B cell (primary cell): Measurements from ENCODE around the gene PPP1R12A.

Experiments
- CTCF ChIP-seq: fragments of 200-600 bp; IDR thresholded peaks from one replicate; pipeline ENCODE4 v1.8.0; 2022; ENCODE audit warnings: antibody characterized with exemption, mild to moderate bottlenecking
- EZH2 ChIP-seq: IDR thresholded peaks from 2 replicates; pipeline ENCODE4 v1.6.1; 2012; ENCODE audit warnings: borderline replicate concordance, low read depth, mild to moderate bottlenecking, moderate library complexity, low read length; ENCODE audit not compliant: insufficient read depth, poor library complexity, severe bottlenecking

- TF ChIP-seq CTCF = no peak
- TF ChIP-seq EZH2 = no peak
Observed at GRCh38 chr12:79901506-79901905, 33.4 kb downstream of the PPP1R12A start.
